DMS153 treated with DMSO at 0.1 percent for 48 hours (cell line): ENCODE results near the gene MKKS.

Source experiments
- DNase-seq: peaks from one replicate; lab custom pipeline; 2025; ENCODE audit not compliant: unreplicated experiment; lab: John Stamatoyannopoulos, UW

The MKKS gene

GRCh38 chr20:10453241-10453640, 19.2 kb upstream of the MKKS start:
- no peak for DNase-seq

GRCh38 chr20:10449270-10449669, 15.2 kb upstream of the MKKS start:
- DNase-seq = no peak

- DNase-seq = no peak
Observed at GRCh38 chr20:10448270-10449156, 14.5 kb upstream of the MKKS start.

GRCh38 chr20:10447028-10447427, 13.0 kb upstream of the MKKS start:
- DNase-seq = no peak

GRCh38 chr20:10445758-10446157, 11.7 kb upstream of the MKKS start:
- DNase-seq = no peak

- DNase-seq = no peak
Observed at GRCh38 chr20:10443936-10444335, 9.9 kb upstream of the MKKS start.

- DNase-seq = no peak
Observed at GRCh38 chr20:10438217-10438616, 4.2 kb upstream of the MKKS start.

GRCh38 chr20:10436053-10436699, 2.2 kb upstream of the MKKS start:
- no peak for DNase-seq

GRCh38 chr20:10434832-10435812, 1.1 kb upstream of the MKKS start, which contains the start of gene SLX4IP:
SLX4IP (plus strand) TSS chr20:10435305; CDS start chr20:10458205, 22,900 bp downstream.
- DNase-seq = peak; percentile 95

- DNase-seq = peak; percentile 97
Observed at GRCh38 chr20:10434467-10434831, 427 bp upstream of the MKKS start.

- DNase-seq = no peak
Observed at GRCh38 chr20:10433014-10433622, 904 bp downstream of the MKKS start.

GRCh38 chr20:10432079-10432478, 1.9 kb downstream of the MKKS start:
- no peak for DNase-seq

- no peak for DNase-seq
Observed at GRCh38 chr20:10430704-10431103, 3.3 kb downstream of the MKKS start.

- DNase-seq = no peak
Observed at GRCh38 chr20:10430000-10430466, 4.0 kb downstream of the MKKS start.

- DNase-seq = no peak
Observed at GRCh38 chr20:10429443-10429981, 4.5 kb downstream of the MKKS start.

- no peak for DNase-seq
Observed at GRCh38 chr20:10428008-10428407, 6.0 kb downstream of the MKKS start.

- DNase-seq = peak; percentile 13
Observed at GRCh38 chr20:10427060-10427692, 6.8 kb downstream of the MKKS start.

- no peak for DNase-seq
Observed at GRCh38 chr20:10423735-10424134, 10.3 kb downstream of the MKKS start.

GRCh38 chr20:10419550-10420133, 14.4 kb downstream of the MKKS start:
- no peak for DNase-seq
